Activated CD8-positive, alpha-beta memory T cell treated with anti-CD3 and anti-CD28 coated beads, Interleukin-2, amount 10 ng/mL, durations not matched to agents 7 days and 5 days (primary cell): ENCODE data around the gene SMC1B. TPM values are rescaled to one million over a fixed set of nuclear protein-coding genes. Genes with fewer than 3 reads are reported as not detected.
"Not testable (repeated sequence)": the region's sequence is repeated elsewhere in the genome, so short reads cannot be mapped to it uniquely, and the experiment has no call there.

ENCODE experiments used
- ATAC-seq: fragments of 150-1000 bp; cut with Tn5 transposase; one replicate; pipeline ENCODE4 v1.10.0; 2021; ENCODE audit warnings: moderate library complexity
- CTCF ChIA-PET: fragments of 350-600 bp; sonication (Branson Sonifier 250); formaldehyde crosslinking; loops from one replicate; lab custom pipeline; 2021; ENCODE audit warnings: antibody characterized with exemption; lab: Charles Lee
- DNase-seq: peaks from one replicate; pipeline ENCODE4 v3.0.0-alpha.2; 2020
- H3K27ac Mint-ChIP-seq: one replicate; pipeline ENCODE4 v1.8.0; 2021; ENCODE audit warnings: mild to moderate bottlenecking, mixed read lengths
- H3K27me3 Mint-ChIP-seq: one replicate; pipeline ENCODE4 v1.8.0; 2021; ENCODE audit warnings: mixed read lengths
- H3K36me3 Mint-ChIP-seq: one replicate; pipeline ENCODE4 v1.8.0; 2021; ENCODE audit warnings: mild to moderate bottlenecking, mixed read lengths
- H3K4me1 Mint-ChIP-seq: one replicate; pipeline ENCODE4 v1.8.0; 2021; ENCODE audit warnings: mixed read lengths
- H3K4me3 Mint-ChIP-seq: one replicate; pipeline ENCODE4 v1.8.0; 2021; ENCODE audit warnings: mild to moderate bottlenecking, moderate library complexity, mixed read lengths
- H3K9me3 Mint-ChIP-seq: one replicate; pipeline ENCODE4 v1.8.0; 2022; ENCODE audit warnings: low read depth, mixed read lengths
- total RNA-seq, 2 experiments: library from RNA; stranded (reverse); gene quantifications; one replicate each; pipeline ENCODE4 v1.2.3, GENCODE V29; 2021

The SMC1B gene
- total RNA-seq, 2 experiments from 2014 or later: 0.68 to 2.4 TPM

DNA sequence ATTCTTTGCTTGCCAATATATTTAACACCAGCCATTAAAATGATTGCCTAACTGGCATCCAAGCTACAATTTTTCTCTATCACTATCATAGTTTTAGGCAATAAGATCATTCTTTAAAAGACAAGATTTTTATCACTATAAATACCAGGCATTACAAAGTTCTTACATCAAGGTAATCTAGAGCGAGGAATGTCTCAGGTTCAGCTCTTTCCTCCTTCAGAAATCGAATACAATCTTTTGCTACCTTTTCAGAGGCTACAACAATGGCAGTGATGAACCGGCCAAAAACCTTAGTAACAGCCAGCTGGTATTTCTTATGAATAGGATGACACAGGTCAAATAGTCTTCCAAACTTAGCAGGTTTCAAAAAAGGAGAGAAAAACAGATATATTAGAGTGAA is 23.9 kb downstream of the SMC1B start:
- ATAC-seq: no peak
- CTCF ChIA-PET: no interaction called here

DNA sequence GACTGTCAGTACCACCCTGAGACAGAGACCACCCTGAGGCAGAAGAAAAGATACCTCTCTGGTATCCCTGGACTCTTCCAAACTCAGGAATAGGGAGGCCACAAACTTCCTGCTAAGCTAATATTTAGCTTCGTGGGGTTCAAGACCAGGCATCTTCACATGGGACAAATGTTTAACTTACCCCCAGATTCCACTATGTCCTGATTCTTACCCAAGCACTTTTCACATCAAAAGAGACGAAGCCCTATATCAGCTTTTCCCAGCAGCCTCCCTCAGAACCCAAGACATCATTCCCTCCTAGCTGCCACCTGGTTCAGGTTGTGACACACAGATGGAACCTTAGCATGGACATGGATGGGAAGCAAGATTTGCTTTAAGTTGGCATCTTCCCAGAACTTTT is 32.1 kb downstream of the SMC1B start:
- CTCF ChIA-PET: no interaction called here
- peaks cover 14% of the 10 kb centered on the region for H3K27me3 Mint-ChIP-seq
- H3K27ac Mint-ChIP-seq: no peak overlapping the region
- DNase-seq: no peak
- H3K4me1 Mint-ChIP-seq: peaks cover 5% of the 10 kb centered on the region
- H3K36me3 Mint-ChIP-seq: no peaks in the 10 kb centered on the region
- H3K9me3 Mint-ChIP-seq: no peaks in the 10 kb centered on the region
- H3K4me3 Mint-ChIP-seq: no peak overlapping the region
- no peak for ATAC-seq

More for the DNA sequence above, 23.9 kb downstream of the SMC1B start:
- H3K36me3 Mint-ChIP-seq: no peaks in the 10 kb centered on the region
- no peak overlapping the region for H3K27ac Mint-ChIP-seq
- H3K4me3 Mint-ChIP-seq: no peak overlapping the region
- H3K27me3 Mint-ChIP-seq: peaks cover 28% of the 10 kb centered on the region
- no peaks in the 10 kb centered on the region for H3K4me1 Mint-ChIP-seq
- no peaks in the 10 kb centered on the region for H3K9me3 Mint-ChIP-seq
- DNase-seq: no peak

DNA sequence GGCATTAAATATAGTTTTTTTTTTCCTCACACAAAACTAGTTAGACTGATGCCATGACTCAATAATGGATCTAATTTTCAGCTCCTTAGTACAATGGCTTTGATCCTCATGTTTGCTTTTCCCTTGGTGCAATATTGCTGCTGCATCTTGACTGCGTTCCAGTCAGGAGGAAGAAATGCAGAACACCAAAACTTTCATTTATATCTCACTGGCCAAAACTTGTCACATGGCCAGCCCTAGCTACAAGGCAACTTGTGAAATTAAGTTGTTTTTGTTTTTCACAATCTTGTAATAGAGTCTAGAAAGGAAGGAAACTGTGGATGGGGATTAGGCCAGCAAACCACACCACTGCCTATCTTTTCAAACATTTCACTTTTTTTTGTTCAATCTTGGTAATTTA is 36.7 kb downstream of the SMC1B start:
- Mint-ChIP-seq H3K4me1 (peaks cover 11% of the 10 kb centered on the region), H3K27me3 (peaks cover 9% of the 10 kb centered on the region), H3K4me3 (no peak overlapping the region), H3K9me3 (no peaks in the 10 kb centered on the region), H3K36me3 (peaks cover 3% of the 10 kb centered on the region), H3K27ac (no peak overlapping the region)
- ATAC-seq (no peak), DNase-seq (no peak)
- CTCF ChIA-PET: no interaction called here

DNA sequence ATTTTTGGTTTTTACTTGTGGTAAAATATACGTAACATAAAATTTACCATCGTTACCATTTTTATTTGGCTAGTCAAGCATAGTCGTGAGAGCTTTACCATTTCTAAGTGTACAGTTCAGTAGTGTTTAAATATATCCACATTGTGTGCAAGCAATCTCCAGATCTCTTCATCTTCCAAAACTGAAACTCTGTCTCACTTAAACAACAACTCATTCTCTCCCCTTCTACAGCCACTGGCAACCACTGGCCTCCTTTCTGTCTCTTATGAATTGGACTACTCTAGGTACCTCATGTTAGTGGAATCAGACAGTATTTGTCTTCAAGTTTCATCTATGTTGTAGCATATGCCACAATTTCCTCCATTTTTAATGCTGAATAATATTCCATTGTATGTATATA is 37.4 kb downstream of the SMC1B start:
- no peaks in the 10 kb centered on the region for H3K9me3 Mint-ChIP-seq
- peaks cover 9% of the 10 kb centered on the region for H3K27me3 Mint-ChIP-seq
- no peak overlapping the region for H3K4me3 Mint-ChIP-seq
- peaks cover 3% of the 10 kb centered on the region for H3K36me3 Mint-ChIP-seq
- no peak overlapping the region for H3K27ac Mint-ChIP-seq
- peaks cover 11% of the 10 kb centered on the region for H3K4me1 Mint-ChIP-seq
- CTCF ChIA-PET: no interaction called here
- ATAC-seq: peak; percentile 36
- no peak for DNase-seq

DNA sequence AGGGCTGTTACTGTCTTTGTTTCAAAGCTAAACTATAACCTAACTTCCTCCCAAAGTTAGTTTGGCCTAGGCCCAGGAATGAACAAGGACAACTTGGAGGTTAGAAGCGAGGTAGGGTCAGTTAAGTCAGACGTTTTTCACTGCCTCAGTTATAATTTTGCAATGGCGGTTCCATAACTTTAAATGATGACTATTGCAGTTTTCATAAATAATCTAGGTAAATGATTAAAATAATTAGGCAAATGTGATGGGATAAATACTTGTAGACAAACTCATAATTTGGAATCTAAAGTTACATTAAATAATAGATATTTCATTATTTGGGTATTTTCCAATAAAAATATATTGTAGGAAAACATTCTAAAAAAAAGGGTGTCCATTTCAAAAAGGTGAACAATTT is 39.8 kb downstream of the SMC1B start:
- not testable (repeated sequence) for DNase-seq

DNA sequence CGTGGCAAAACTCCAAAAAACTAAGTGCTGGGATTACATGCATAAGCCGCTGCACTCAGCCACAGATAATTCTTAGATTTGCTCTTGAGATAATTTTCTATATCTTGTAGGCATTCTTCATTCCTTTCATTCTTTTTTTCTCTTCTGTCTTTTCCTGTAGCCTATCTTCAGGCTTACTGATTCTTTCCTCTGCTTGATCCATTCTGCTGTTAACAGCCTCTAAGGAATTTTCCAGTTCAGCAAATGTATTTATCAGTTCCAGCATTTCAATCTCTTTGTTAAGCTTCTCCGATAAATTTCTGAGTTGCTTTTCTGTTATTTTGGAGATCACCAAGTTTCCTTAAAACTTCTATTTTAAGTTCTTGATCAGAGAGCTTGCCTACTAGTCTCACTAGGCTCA is 46.7 kb downstream of the SMC1B start:
- H3K27me3 Mint-ChIP-seq: peaks cover 21% of the 10 kb centered on the region
- ATAC-seq: no peak
- H3K27ac Mint-ChIP-seq: no peak overlapping the region
- H3K9me3 Mint-ChIP-seq: no peaks in the 10 kb centered on the region
- H3K36me3 Mint-ChIP-seq: peaks cover 3% of the 10 kb centered on the region
- no peaks in the 10 kb centered on the region for H3K4me1 Mint-ChIP-seq
- CTCF ChIA-PET: no interaction called here
- no peak overlapping the region for H3K4me3 Mint-ChIP-seq
- DNase-seq: no peak

More for the DNA sequence above, 39.8 kb downstream of the SMC1B start:
- H3K4me3 Mint-ChIP-seq, ATAC-seq, H3K9me3 Mint-ChIP-seq, H3K36me3 Mint-ChIP-seq, H3K27ac Mint-ChIP-seq: not testable (repeated sequence)
- peaks cover 11% of the 10 kb centered on the region for H3K4me1 Mint-ChIP-seq
- CTCF ChIA-PET: interaction anchor here (0.9 kb wide), 1 partner anchor 40 kb away, joined by 3 read pairs; no protein-coding TSS in a partner anchor
- peaks cover 11% of the 10 kb centered on the region for H3K27me3 Mint-ChIP-seq

DNA sequence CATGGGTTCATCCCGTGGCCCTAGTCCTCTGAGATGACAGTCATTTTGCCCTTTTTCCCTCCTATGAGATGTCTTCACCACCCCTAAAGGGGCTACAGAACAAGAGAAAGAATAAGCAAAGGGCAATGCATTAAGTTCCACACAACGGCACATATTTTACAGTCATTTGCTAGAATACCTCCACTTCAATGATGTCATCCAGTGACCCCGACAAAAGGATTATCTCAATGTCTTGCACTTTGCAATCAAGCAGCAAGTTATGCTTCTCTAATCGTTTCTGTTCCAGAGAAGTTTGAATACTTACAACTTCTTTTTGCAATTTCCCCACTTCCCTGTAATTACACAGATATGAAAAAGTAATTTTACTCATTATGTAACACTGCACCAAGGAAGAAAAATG is 53.8 kb downstream of the SMC1B start:
- H3K9me3 Mint-ChIP-seq: no peaks in the 10 kb centered on the region
- no peak overlapping the region for H3K27ac Mint-ChIP-seq
- DNase-seq: no peak
- no peaks in the 10 kb centered on the region for H3K36me3 Mint-ChIP-seq
- no peaks in the 10 kb centered on the region for H3K4me1 Mint-ChIP-seq
- no peak overlapping the region for H3K4me3 Mint-ChIP-seq
- CTCF ChIA-PET: no interaction called here
- no peak for ATAC-seq
- H3K27me3 Mint-ChIP-seq: peaks cover 9% of the 10 kb centered on the region

DNA sequence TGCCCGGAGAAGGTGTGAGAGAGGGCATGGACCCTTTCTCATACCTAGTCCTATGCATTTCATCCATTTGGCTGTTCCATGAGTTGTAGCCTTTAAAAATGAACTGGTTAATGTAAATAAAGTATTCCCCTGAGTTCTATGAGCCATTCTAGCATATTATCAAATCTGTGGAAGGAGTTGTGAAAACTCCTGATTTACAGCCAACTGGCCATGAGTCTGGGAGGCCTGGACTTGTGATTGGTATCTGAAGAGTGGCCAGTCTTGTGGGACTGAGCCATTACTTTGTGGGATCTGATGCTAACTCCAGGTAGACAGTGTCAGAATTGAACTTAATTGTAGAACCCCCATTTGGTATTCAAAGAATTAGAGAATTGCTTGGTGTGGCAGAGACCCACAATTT is 55.3 kb downstream of the SMC1B start:
- CTCF ChIA-PET: interaction anchor here (1.4 kb wide), 1 partner anchor 20 kb away, joined by 3 read pairs; no protein-coding TSS in a partner anchor
- H3K36me3 Mint-ChIP-seq: no peaks in the 10 kb centered on the region
- H3K4me1 Mint-ChIP-seq: peaks cover 1% of the 10 kb centered on the region
- no peak overlapping the region for H3K27ac Mint-ChIP-seq
- H3K9me3 Mint-ChIP-seq: no peaks in the 10 kb centered on the region
- DNase-seq (no peak), ATAC-seq (no peak)
- H3K4me3 Mint-ChIP-seq: no peak overlapping the region
- H3K27me3 Mint-ChIP-seq: peaks cover 9% of the 10 kb centered on the region

DNA sequence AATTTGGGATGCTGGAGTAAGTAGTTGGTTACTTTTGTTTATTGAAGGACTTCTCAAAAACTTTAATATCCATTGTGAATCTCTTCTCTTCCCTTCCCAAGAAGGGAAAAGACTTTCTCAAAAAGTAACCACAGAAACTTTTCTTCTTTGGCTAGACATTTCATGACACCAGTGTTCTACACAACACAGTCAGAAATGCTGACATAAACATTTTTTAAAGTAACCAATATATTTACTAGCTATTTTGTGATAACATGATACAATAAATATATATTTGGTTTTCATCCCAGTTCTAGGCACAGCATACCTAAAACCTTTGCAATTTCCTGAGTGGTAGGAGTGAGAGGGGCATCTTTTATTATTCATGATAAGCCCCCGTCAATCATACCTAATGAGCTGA is 55.9 kb downstream of the SMC1B start:
- Mint-ChIP-seq H3K4me1 (peaks cover 1% of the 10 kb centered on the region), H3K4me3 (no peak overlapping the region), H3K27me3 (peaks cover 7% of the 10 kb centered on the region), H3K27ac (no peak overlapping the region), H3K36me3 (no peaks in the 10 kb centered on the region), H3K9me3 (no peaks in the 10 kb centered on the region)
- DNase-seq (no peak), ATAC-seq (no peak)
- CTCF ChIA-PET: interaction anchor here (0.9 to 1.4 kb wide), 2 partner anchors 21 to 23 kb away, joined by 3 read pairs; no protein-coding TSS in a partner anchor

DNA sequence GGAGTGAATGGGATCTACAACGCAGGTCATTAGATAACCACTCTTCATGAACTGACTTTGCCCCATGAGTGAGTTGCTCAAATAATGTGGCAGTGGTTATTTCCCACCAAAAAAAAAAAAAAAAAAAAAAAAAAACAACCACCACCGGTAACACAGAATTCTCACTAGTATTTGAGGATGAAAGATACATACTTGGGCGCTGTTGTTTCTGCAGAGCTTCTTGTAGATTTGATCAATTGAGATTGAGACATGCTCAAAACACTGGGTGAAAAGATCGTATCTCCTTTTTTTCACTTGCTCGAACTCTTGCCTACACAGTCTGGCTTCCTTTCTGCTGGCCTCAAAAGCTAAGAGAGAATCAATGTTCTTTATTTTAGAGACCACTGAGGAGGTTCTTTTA is 59.6 kb downstream of the SMC1B start:
- peaks cover 1% of the 10 kb centered on the region for H3K4me1 Mint-ChIP-seq
- H3K36me3 Mint-ChIP-seq: no peaks in the 10 kb centered on the region
- no peak overlapping the region for H3K27ac Mint-ChIP-seq
- DNase-seq (no peak), ATAC-seq (no peak)
- H3K4me3 Mint-ChIP-seq: no peak overlapping the region
- H3K9me3 Mint-ChIP-seq: no peaks in the 10 kb centered on the region
- CTCF ChIA-PET: interaction anchor here (1.2 kb wide), 1 partner anchor 16 kb away, joined by 3 read pairs; no protein-coding TSS in a partner anchor
- H3K27me3 Mint-ChIP-seq: no peaks in the 10 kb centered on the region

DNA sequence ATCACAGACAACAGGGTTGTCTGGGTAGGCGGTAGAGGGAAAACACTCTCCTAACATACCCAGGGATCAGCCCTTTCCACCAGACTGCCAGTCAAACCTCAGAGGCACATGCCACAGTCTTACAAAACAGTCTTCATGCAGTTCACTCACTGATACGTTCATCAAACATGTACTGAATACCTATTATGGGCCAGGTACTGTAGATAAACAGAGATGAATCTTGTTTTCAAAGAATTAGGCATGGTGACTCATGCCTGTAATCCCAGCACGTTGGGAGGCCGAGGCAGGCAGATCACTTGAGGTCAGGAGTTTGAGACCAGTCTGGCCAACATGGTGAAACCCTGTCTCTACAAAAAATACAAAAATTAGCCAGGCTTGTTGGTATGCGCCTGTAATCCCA is 60.6 kb downstream of the SMC1B start:
- H3K4me1 Mint-ChIP-seq, H3K9me3 Mint-ChIP-seq, H3K36me3 Mint-ChIP-seq, H3K27me3 Mint-ChIP-seq, ATAC-seq, H3K27ac Mint-ChIP-seq, DNase-seq, CTCF ChIA-PET, H3K4me3 Mint-ChIP-seq: not testable (repeated sequence)

DNA sequence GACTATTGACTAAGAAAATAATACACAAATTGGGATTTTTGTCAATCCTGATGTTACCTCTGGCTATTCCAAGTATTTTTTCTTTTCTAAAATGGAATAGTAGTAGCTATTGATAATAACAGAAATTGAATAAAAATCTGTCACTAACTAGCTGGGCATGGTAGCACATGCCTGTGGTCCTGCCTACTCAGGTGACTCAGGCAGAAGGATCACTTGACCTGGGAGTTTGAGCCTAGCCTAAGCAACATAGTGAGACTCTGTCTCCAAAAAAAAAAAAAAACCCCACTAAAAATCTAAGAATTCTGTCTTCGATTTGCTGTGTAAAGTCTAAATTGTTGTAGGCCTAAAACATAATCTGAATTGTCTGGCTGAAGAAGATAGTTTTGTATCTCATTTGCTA is 61.4 kb downstream of the SMC1B start:
- no peak for DNase-seq
- Mint-ChIP-seq H3K27me3 (no peaks in the 10 kb centered on the region), H3K4me3 (no peak overlapping the region), H3K9me3 (no peaks in the 10 kb centered on the region), H3K4me1 (peaks cover 1% of the 10 kb centered on the region), H3K27ac (no peak overlapping the region), H3K36me3 (no peaks in the 10 kb centered on the region)
- CTCF ChIA-PET: no interaction called here
- no peak for ATAC-seq

DNA sequence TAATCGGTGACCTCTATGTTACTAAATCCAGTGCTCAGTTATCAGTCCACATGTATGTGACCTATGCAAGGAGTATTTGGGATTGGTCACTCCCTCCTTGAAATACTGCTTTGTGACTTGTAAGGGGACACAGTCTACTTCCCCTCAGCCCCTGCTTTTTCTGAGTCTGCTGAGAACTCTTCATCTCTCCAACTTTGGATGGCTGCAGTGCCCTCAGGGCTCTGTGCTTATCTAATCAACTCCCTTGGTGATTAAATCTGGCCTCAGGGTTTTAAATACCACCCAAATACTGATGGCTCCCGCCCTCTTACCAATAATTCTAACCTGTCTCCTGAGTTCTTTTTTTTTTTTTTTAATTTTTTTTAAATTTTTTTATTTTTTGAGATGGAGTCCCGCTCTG is 63.5 kb downstream of the SMC1B start:
- DNase-seq (no peak), ATAC-seq (no peak)
- H3K9me3 Mint-ChIP-seq: no peaks in the 10 kb centered on the region
- no peaks in the 10 kb centered on the region for H3K36me3 Mint-ChIP-seq
- no peak overlapping the region for H3K4me3 Mint-ChIP-seq
- H3K4me1 Mint-ChIP-seq: peaks cover 1% of the 10 kb centered on the region
- no peaks in the 10 kb centered on the region for H3K27me3 Mint-ChIP-seq
- CTCF ChIA-PET: no interaction called here
- H3K27ac Mint-ChIP-seq: no peak overlapping the region

DNA sequence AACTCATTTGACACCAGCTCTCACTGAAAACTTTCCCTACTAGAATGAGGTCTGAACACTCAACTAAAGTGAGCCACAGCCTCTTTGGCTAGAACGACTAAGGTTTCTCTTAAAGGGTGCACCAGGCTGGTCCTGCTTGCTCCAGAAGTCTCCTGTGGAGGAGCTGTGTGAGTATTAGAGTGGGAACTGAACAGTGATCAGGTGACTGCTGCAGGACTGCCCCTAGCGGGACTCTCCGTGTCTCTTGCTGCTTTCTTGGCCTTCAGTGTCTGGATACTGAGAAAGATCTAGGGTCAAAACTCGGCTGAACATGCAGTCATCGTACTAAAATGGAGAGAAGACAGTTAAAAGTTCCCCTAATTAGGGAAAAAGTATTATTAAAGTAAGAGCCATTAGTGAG is 69.1 kb downstream of the SMC1B start:
- CTCF ChIA-PET: no interaction called here
- Mint-ChIP-seq H3K27ac (no peak overlapping the region), H3K4me1 (peaks cover 11% of the 10 kb centered on the region), H3K36me3 (peaks cover 20% of the 10 kb centered on the region), H3K27me3 (no peaks in the 10 kb centered on the region), H3K4me3 (no peak overlapping the region), H3K9me3 (no peaks in the 10 kb centered on the region)
- DNase-seq (no peak), ATAC-seq (no peak)

DNA sequence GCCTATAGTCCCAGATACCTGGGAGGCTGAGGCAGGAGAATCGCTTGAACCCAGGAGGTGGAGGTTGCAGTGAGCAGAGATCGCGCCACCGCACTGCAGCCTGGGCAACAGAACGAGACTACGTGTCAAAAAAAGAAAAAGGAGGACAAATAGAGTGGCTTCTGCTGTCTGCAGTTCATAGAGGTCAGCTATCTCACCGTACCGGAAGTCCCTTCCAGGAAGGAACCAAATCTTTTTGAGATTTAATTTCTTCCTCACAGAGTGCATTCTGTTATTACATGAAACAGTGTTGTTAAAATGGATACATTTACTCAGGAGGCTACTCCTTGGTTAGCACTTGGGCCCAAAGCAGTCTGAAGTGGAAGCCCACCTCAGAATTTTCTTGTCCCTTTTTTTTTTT is 70.3 kb downstream of the SMC1B start:
- Mint-ChIP-seq H3K36me3 (peaks cover 21% of the 10 kb centered on the region), H3K27me3 (no peaks in the 10 kb centered on the region), H3K27ac (no peak overlapping the region), H3K4me3 (no peak overlapping the region), H3K4me1 (peaks cover 11% of the 10 kb centered on the region), H3K9me3 (no peaks in the 10 kb centered on the region)
- DNase-seq (no peak), ATAC-seq (no peak)
- CTCF ChIA-PET: no interaction called here
